Skin epidermis (tissue), 12 donors: ENCODE measurements around the gene NR5A2.
"Not testable (repeated sequence)": the region's sequence is repeated elsewhere in the genome, so short reads cannot be mapped to it uniquely, and the experiment has no call there.

Source experiments
- H3K27ac ChIP-seq, 21 experiments: fragments of 200-600 bp; sonication (generic) in 11 of 21; one replicate each; pipeline ENCODE4 v1.5.0; 2020; ENCODE audit warnings: mild to moderate bottlenecking in 3 of 21, inconsistent platforms in 2 of 21, moderate library complexity in 2 of 21
- H3K4me3 ChIP-seq, 7 experiments: fragments of 200-600 bp; sonication (generic) in 2 of 7; one replicate each; pipeline ENCODE4 v1.5.0; 2020; ENCODE audit warnings: inconsistent platforms in 2 of 7, mild to moderate bottlenecking in 2 of 7, moderate library complexity in 1 of 7

Gene NR5A2

GRCh38 chr1:200180821-200181220, 153.3 kb downstream of the NR5A2 start:
- H3K27ac ChIP-seq: no peak overlapping the region
- no peak overlapping the region for H3K4me3 ChIP-seq

DNA sequence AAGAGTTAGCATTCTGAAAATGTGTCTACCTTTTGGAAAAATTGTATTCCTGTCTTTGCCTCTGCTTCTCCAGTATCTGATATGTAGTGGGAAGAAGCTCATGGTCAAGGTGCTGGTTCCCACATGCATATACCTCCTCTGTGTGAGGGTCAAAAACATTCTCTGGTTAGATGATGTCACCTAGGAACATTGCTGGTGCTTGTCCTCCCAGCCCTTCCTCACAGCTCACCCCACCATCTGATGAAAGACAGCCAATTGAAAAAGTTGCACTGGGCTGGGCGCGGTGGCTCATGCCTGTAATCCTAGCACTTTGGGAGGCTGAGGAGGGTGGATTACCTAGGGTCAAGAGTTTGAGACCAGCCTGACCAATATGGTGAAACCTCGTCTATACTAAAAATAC, 154.4 kb downstream of the NR5A2 start:
- H3K27ac ChIP-seq: no peak overlapping the region
- H3K4me3 ChIP-seq: no peak overlapping the region

GRCh38 chr1:200182701-200183100, 155.2 kb downstream of the NR5A2 start:
- no peak overlapping the region for H3K4me3 ChIP-seq
- H3K27ac ChIP-seq: no peak overlapping the region

DNA sequence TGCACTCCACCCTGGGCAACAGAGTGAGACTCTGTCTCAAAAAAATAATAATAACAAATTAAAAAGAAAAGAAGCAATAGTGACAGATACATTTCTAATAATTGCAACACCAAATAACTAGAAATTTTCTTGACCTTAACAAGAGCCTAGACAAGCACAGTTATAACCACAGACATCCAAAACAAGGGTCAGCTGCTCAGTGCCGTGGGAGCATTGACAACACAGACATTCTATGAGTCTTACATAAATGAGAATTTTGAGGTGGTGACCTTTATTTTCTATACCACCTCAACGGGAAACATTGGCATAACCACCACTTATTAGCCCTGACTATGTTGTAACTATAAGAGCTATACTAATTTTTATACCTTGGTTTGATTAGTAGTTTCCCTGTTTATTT, 156.1 kb downstream of the NR5A2 start:
- no peak overlapping the region for H3K27ac ChIP-seq
- H3K4me3 ChIP-seq: no peak overlapping the region

DNA sequence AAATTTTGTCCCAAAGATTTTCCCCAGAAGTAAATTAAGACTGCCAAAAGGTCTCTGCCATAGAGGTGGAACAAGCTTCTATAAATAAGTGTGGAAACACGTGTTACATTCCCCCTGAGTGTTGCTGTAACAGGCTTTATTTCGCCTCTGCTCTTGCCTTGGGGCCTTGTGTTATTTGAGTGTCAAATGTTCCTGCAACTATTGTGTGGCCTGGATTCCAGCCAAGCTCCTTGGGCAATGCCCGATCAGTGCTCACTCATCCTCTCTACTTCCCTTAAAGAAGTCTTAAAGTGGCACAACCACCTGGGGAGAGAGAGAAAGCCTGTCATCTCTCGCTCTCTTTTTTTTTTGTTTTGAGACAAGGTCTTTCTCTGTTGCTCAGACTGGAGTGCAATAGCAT, 156.7 kb downstream of the NR5A2 start:
- Histone ChIP-seq H3K4me3 (no peak overlapping the region), H3K27ac (no peak overlapping the region)

GRCh38 chr1:200185191-200185590, 157.7 kb downstream of the NR5A2 start:
- not testable (repeated sequence) for H3K27ac ChIP-seq, H3K4me3 ChIP-seq

DNA sequence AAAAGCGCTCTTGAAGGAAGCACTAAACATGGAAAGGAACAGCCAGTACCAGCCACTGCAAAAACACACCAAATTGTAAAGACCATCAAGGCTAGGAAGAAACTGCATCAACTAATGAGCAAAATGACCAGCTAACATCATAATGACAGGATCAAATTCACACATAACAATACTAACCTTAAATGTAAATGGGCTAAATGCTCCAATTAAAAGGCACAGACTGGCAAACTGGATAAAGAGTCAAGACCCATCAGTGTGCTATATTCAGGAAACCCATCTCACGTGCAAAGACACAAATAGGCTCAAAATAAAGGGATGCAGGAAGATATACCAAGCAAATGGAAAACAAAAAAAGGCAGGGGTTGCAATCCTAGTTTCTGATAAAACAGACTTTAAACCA, 159.8 kb downstream of the NR5A2 start:
- H3K4me3 ChIP-seq, H3K27ac ChIP-seq: not testable (repeated sequence)

DNA sequence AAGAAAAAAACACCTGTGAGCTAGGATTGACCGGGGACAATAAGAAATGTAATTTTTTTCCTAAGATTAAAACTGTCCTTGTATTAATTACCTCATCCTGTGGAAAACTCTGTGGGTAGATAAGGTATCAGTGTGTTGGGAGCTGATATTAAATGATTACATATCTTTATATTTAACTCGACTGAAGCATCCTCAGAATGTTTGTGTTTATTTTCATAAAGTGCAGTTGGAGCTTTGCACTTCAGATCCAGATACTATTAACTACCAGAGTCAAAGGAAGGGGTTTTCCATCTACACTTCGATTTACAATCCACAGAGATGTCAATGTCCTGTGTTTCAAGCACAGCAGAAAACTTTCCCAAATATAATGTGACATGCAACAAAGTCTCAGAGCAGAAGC, 164.5 kb downstream of the NR5A2 start:
- H3K4me3 ChIP-seq: no peak overlapping the region

DNA sequence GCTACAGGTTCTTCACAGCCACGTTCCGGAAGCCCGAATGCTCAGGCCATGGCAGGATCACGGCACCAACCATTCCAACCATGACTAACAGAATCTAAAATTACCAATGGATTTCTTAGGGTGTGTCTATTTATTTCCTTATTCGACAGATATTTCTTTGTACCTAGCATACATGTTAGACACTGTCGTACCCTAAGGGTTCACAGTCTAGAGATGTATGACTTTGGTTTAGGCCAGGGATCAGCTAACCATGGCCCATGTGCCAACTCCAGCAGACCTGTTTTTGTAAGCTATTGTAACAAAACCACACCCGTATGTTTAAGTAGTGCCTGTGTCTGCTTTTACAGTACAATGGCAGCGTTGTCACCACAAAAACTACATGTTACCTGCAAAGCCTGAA, 167.0 kb downstream of the NR5A2 start:
- Histone ChIP-seq H3K27ac (no peak overlapping the region), H3K4me3 (no peak overlapping the region)

More for the DNA sequence above, 164.5 kb downstream of the NR5A2 start:
- H3K27ac ChIP-seq: no peak overlapping the region

- Histone ChIP-seq H3K4me3 (no peak overlapping the region), H3K27ac (no peak overlapping the region)
Observed at GRCh38 chr1:200198236-200198635, 170.7 kb downstream of the NR5A2 start.

DNA sequence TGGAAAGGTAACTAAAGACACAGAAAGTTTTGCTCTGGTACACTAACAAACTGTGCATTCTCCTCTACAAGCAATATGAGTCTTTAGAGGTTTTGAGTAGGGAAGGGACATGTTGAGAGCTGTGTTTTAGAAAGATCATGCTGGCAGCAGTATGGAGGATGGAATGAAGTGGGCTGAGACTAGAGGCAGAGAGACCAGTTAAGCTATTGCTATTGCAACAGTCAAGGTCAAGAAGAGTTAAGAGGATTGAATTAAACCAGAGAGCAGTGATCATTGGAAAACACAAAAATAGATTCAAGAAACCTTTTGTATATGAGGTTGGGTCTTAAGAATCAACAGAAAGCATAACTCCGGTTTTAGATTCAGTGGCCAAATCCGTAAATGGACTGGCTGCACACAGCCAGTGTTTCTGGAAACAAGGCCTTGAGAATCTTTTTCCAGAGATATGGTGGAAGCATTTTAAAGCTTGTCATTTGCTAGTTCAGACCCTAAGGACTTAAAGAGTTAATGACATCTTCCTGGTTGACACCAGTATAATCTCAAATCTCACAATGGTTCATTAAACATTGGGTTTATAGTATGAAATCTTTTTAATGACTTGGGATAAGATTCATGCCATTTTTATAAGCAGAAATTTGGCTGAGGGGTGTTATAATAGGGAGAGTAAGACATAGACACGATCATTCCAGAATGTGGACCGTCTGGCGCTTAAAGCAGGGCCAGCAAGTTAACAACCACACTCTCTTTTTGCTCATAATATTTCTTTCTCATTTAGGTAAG, 177.9 kb downstream of the NR5A2 start:
- Histone ChIP-seq H3K4me3 (no peak overlapping the region), H3K27ac (no peak overlapping the region)

- Histone ChIP-seq H3K27ac (no peak overlapping the region), H3K4me3 (no peak overlapping the region)
Observed at GRCh38 chr1:200206340-200206739, 178.8 kb downstream of the NR5A2 start.

- H3K27ac ChIP-seq: no peak overlapping the region
- H3K4me3 ChIP-seq: no peak overlapping the region
Observed at GRCh38 chr1:200206761-200207160, 179.3 kb downstream of the NR5A2 start.

- Histone ChIP-seq H3K27ac (no peak overlapping the region), H3K4me3 (no peak overlapping the region)
Observed at GRCh38 chr1:200207711-200208126, 180.2 kb downstream of the NR5A2 start.

- Histone ChIP-seq H3K4me3 (no peak overlapping the region), H3K27ac (no peak overlapping the region)
Observed at GRCh38 chr1:200211157-200211556, 183.6 kb downstream of the NR5A2 start.

DNA sequence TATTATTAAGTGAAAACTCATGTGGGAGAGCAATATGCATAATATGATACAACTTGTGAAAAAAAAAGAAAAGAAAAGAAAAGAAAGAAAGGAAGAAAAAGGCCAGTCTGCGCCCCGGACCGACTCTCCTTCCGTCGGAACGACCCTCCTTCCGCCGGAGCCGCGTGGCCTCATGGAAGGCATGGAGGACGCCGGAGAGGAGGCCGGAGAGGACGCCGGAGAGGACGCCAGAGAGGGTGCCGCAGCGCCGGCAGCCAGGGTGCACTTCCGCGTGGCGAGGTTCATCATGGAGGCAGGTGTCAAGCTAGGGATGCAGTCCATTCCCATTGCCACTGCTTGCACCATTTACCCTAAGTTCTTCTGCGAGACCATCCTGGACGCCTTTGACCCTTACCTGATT, 185.9 kb downstream of the NR5A2 start:
- Histone ChIP-seq H3K4me3 (no peak overlapping the region), H3K27ac (no peak overlapping the region)

GRCh38 chr1:200213921-200214320, 186.4 kb downstream of the NR5A2 start:
- Histone ChIP-seq H3K4me3 (no peak overlapping the region), H3K27ac (no peak overlapping the region)

DNA sequence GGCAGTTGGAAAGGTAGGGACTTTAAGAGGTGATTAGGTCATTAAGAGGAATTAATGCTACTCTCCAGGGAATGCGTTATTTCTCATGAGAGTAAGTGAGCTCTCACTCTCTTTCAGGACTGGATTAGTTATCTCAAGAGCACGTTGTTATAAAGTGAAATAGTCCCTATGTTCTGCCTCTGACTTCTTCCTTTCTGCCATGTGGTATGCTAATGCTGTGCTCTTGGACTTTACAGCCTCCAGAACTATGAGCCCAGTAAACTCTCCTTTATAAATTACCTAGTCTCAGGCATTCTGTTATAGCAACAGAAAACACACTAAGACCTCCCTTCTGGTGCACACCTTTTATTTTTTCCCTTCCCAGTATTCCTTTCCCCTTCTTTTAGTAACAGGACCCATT, 187.8 kb downstream of the NR5A2 start:
- no peak overlapping the region for H3K4me3 ChIP-seq
- no peak overlapping the region for H3K27ac ChIP-seq

DNA sequence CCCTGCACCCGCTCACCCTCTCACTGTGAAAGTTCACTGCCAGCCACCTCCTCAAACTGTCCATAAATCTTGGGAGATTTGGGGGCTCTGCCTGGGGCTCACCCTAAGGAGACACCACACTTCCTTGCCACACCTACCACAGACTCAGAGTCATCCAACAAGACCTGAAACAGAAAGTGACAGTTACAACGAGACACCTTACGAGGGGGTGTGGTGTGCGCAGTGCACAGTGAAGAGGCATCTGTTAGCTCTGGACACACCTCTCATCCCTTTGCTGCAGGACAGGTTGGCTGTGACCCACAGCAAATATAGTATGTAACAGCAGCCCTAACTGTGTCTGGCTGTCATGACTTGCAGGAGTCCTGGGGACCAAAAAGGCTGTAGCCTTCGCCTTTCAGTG, 190.2 kb downstream of the NR5A2 start:
- Histone ChIP-seq H3K4me3 (no peak overlapping the region), H3K27ac (no peak overlapping the region)

GRCh38 chr1:200221614-200222282, 194.2 kb downstream of the NR5A2 start:
- no peak overlapping the region for H3K27ac ChIP-seq

GRCh38 chr1:200223207-200223606, 195.7 kb downstream of the NR5A2 start:
- H3K27ac ChIP-seq: no peak overlapping the region
- no peak overlapping the region for H3K4me3 ChIP-seq

More at GRCh38 chr1:200221614-200222282, 194.2 kb downstream of the NR5A2 start:
- H3K4me3 ChIP-seq: no peak overlapping the region

DNA sequence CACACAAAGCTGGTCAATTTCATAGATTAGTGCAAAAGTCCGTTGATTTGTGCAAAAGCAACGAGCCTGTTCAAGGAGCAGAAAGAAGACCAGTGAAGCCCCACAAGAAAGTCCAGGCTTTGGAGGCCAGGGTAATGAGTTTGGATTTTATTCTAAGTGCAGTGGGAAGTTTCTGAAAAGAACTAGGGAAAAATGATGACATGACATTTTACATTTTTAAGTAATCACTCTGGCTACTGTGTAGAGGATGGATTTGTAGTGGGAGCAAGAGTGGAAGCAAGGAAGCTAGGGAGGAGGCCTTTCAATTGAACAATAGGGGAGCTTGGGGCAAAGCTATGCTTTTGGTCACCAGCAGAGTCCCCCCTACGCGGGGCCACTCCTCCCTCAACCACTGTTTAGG, 196.1 kb downstream of the NR5A2 start:
- no peak overlapping the region for H3K27ac ChIP-seq

More for the DNA sequence above, 196.1 kb downstream of the NR5A2 start:
- no peak overlapping the region for H3K4me3 ChIP-seq
